Measurements from ENCODE around the gene DCAF4. TPM values are rescaled to one million over a fixed set of nuclear protein-coding genes. Genes with fewer than 3 reads are reported as not detected.
"Not testable (repeated sequence)": the region's sequence is repeated elsewhere in the genome, so short reads cannot be mapped to it uniquely, and the experiment has no call there.

The DCAF4 gene
- total RNA-seq, 1 experiment from 2014 or later = 19.3 TPM

DNA sequence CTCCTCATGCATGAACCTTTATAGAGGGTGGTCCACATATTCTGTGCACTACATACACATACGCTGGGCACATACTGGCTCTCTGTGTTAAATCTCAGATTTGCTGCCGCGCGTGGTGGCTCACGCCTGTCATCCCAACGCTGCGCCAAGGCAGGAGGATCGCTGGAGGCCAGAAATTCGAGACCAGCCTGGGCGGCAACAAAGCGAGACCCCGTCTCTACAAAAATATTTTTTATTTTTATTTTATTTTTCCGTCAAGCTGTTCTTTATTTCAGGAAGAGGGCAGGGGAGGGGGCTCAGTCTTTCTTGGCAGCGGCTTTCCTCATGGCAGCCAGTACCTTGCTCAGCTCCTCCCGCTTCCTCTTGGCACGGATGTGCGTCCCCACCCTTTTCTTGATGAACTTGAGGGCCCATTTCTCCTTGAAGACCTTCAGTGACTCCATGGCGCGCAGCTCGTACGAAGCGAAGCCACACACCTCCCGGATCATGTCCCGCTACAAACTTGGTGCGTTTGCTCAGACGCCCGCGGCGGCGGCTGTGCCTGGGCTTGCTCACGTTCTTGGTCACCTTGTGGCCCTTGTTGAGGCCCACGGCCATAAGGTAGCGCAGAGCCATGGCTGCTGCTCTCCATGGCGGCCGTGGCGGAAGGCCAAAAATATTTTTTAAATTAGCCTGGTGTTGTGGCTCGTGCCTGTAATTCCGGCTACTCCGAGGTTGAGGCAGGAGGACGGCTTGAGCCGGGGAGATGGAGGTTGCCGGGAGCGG, 3.2 kb downstream of the DCAF4 start:
- DNase-seq (ENCODE audit: low read depth) = no peak

DNA sequence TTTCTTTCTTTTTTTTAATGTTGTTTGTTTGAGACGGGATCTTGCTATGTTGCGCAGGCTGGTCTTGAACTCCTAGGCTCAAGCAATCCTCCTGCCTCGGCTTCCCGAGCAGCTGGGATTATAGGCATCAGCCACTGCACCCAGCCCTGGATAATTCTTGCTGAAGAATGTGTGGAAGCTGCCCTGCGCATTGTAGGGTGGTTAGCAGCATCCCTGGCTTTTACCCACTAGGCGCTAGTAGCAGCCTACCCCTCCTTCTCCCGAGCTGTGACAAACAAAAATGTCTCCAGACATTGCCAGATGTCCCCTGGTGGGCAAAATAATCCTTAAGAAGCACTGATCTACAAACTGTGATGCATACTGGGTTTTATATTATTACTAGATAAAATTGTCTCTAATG, 6.6 kb downstream of the DCAF4 start:
- no peak for DNase-seq (ENCODE audit: low read depth)

DNA sequence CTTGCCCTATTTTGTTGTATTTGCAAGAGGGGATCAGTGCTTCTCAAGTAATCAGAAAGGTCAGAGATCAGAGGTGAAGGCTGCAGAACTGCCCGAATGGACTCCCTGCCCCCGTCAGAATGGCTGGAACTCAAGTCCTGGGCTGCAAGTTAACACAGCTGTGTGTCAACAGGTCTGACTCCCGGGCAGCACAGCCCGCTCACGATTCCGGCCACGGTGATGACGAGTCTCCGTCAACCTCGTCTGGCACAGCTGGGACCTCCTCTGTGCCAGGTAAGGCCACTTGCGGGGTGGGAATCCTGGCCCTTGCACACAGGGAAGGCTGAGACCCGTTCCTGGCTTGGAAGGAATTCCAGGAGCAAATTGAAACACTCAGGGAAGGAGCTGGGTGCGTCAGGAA, 13.4 kb downstream of the DCAF4 start:
- no peak for DNase-seq (ENCODE audit: low read depth)

DNA sequence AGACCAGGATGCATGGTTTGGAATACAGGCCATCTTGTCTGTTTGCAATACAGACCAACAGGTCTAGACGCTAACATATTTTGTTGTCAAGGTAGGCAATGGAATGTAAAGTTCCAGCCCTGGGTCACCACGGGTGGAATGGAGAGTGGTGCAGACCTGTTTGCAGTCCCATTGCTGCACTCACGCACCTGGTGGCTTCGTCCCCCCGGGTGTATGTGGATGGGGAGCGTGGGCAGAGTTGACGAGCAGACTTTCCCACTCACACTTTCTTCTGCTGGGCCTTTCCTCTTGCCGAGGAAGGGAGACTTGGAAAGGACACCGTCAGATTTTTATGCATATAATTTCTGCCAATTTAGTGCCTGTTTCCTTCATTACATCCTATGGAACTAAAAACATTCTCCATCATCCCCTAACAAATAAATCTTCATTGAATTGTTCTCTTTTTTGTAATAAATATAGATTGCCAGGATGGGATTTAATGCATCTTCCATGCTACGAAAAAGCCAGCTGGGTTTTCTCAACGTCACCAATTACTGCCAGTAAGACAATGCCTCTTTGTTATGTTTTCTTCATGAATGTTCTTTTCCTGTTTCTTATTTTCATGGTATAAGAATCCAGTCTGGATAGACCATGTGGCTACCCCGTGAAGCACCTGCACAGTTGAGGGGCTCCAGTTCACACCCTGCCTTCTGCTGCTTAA, 15.2 kb downstream of the DCAF4 start:
- no peak for DNase-seq (ENCODE audit: low read depth)

DNA sequence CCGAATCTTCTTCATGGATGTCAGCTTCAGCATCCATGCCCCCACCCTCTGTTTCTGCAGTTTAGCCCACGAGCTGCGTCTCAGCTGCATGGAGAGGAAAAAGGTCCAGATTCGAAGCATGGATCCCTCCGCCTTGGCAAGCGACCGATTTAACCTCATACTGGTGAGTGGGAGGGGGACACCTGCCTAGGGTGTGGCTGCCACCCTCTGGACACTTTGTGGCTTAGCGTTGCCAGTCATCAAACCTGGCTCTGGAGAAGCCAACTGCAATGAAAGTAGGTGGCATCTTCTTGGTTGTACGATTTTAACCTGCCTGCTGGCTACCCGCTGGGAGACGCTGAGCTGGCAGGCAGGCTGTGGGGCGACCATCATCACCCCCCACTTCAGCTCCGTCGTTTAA, 16.7 kb downstream of the DCAF4 start:
- DNase-seq (ENCODE audit: low read depth) = no peak

DNA sequence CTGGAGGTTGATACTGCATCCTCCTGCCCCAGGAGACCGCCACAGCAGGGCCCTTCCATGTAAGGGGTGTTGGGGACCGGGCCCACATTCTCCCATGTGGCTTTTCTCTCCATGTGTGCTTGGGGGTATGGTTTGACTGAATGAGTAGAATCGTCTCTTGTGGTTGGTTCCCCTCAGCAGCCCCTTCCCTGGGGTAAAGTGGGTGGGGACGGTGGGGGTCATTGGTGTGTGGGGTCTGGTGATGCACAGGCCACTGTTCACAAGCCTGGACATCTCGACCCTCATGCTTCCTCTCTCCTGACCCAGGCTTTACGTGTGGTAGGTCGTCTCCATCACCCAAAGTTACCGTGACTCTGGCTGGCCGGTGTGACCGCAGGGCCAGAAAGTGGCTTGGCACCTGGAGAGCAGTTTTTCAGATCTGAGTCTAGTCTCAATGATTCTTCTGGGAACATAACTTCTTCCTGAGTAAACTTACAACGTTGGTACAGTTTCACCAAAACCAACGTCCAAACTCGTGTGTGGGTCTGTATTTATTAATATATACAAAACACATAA, 17.7 kb downstream of the DCAF4 start:
- DNase-seq (ENCODE audit: low read depth) = no peak

DNA sequence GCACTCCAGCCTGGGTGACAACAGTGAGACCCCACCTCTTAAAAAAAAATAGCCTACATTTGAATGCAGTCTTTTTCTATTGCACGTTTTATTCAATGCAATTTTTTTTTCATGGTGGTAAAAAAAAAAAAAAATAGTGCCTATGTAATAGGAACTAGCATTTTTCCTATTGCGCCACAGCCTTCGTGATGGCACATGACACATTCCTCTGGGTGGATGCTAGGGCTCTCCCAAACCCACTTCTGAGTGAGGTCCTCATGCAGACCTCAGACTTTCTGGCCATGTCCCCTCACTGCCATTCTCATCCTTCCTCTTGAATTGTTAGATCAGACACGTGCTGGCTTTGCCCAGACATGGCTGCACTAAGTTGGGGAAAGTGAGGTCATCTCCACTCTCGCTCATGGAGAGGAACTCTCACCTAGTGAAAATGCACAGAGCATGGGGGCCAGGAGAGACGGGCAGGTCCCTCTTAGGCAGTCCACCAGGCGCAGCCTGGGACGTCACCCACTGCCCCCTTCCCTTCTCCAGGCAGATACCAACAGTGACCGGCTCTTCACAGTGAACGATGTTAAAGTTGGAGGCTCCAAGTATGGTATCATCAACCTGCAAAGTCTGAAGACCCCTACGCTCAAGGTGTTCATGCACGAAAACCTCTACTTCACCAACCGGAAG, 19.2 kb downstream of the DCAF4 start:
- no peak for DNase-seq (ENCODE audit: low read depth)

DNA sequence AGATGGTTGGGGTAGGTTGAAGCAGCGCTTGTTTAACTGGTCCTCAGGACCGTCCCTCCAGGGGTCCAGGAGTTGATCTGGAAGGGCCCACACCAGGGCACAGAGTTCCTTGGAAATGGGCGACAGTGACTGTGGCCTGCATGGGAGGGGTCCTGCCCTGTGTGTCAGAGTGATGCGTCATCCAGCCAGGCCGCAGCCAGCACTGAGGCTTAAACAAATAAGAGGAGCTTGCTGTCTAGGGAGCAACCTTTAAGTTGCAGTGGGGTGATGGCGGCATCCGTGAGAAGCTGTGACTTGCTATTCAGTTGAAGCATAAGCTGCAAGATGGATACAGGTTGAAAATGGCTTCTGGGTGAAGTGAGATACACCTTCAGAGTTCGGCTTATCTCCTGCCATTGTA, 20.2 kb downstream of the DCAF4 start:
- peak; percentile 78 for DNase-seq (ENCODE audit: low read depth)

DNA sequence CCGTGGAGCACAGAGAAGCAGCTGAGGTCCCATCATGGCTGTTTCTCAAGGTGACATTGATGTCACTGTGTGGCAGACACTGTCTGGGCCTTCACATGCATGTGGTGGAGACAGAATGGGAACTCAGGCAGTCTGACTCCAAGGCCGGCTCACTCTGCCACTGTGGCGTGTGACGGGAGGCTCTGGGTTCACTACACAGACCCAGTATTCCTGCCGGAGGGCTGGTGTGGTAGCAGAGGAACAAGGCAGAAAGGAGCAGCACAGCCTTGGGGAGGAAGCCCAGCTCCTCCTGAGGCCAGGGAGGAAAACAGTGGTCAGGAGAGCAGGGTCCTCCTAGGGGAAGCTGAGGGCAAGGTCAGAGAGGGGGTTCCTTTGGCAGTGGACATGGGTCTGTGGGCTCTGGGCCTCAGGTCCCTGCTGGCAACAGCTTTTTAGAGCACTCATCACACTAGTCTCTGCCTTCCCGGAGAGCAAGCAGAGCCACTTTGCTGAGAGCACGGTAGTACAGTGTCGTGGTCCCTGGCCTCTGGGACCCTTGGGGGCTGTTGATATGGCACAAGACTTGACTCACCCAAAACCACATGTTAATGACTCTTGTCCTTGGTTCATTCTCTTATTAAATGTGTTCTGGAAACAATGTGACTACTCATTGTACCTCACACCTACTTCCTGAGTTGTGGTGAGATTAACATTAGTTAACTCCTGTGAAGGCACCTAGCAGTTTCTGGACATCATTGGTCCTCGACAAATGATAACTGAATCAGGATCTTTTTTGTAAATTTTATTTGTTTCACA, 21.3 kb downstream of the DCAF4 start:
- peak; percentile 64 for DNase-seq (ENCODE audit: low read depth)

DNA sequence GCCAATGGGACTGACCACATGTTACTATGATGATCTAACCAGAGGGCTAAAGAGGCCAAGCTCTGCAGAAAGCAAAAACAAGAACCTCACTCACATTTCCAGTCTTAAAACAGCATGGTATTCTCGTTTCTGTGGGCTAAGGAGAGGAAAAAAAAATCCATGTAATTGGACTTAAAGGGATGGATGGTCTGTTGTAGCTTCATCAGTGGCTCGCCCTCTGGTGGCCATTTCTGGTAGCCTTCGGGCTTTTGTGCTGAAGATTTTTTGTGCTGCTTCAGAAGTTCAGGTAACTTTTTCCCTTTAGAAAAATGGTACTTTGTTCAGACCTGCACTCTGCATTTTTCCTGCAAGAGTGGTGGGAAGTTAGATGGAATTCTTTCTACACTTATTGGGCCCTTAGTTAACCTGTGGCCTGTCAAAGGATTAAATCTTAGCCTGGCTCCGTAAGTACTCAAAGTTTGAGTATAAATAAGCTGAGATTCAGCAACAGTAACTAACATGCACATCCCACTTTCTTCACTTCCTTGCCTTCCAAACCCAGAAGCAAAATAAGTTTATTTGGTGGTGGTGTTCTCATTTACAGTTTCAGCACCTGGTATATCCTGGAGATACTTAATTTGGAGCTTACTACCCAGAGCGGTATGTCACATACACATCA, 22.3 kb downstream of the DCAF4 start:
- peak; percentile 74 for DNase-seq (ENCODE audit: low read depth)

DNA sequence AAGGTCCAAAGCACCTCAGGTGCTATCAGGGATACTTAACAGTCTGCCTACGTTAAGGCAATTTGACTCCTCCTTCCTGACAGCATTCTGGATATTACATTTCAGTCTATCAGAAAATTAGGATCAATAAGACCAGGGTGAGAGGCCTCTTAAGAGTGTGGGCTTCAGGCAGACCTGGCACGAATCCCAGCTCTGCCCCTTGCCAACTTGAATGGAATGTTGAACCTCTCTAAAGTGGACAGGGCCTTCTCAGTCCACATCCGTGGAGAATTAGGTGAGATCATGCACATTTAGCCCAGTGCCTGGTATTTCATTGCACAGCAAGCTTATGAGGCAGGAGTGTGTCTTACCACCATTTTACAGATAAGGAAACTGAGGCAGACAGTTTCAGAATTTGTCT, 25.9 kb downstream of the DCAF4 start:
- no peak for DNase-seq (ENCODE audit: low read depth)

DNA sequence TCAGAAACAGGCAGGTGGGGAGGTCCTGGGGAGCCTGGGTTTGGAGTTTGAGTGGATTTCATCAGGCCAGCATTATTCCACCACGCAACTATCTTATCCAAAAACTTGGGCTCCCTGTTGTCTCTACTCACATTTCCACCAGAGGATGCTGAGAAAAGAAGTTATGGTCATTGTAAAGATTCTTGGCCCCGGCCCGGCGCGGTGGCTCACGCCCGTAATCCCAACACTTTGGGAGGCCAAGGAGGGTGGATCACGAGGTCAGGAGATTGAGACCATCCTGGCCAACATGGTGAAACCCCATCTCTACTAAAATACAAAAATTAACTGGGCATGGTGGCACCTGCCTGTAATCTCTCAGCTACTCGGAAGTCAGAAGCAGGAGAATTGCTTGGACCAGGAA, 30.5 kb downstream of the DCAF4 start:
- not testable (repeated sequence) for DNase-seq (ENCODE audit: low read depth)

DNA sequence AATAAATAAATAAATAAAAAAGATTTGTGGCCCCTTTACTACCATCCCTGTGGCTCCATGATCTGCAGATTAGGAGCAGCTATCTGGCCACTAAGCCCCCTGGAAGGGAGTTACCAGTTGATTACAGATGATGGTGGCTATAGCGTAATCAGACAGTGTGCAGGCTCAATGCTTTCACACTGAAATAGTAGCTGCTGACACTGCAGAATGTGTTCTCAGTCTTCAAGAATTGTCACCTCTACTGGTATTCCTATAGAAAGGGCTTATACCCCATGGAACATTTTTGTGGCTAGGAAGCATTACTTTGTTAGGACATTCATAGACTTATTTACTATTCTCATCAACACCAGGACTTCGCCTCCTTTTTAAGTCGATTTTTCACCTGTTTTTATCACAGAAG, 30.9 kb downstream of the DCAF4 start:
- no peak for DNase-seq (ENCODE audit: low read depth)

DNA sequence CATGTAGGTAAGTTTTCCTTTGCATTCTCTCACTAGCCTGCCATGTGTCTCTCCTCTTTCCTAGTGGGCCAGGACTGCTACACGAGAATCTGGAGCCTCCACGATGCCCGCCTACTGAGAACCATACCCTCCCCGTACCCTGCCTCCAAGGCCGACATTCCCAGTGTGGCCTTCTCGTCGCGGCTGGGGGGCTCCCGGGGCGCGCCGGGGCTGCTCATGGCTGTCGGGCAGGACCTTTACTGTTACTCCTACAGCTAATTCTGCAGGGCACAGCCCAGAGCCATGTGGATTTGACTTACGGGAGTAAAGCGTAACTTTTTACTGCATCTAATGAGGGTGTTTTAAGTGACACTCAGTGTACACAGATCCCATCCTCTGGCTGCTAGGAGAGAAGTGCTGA, 32.3 kb downstream of the DCAF4 start:
- DNase-seq (ENCODE audit: low read depth) = no peak

DNA sequence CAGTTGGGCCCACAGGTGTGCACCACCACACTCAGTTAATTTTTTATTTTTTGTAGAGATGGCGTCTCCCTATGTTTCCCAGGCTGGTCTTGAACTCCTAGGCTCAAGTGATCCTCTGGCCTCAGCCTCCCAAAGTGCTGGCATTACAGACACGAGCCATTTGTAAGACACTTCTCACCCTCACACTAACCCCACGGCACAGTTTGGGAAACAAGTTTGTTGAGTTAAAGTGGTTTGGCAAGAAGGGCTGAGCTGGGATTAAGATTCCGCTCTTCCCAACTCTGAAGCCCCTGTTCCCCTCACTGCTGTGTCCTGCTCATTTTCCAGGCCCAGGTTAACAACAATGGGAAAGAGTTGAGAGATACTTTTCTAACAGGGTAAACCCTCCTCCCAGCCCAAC, 34.8 kb downstream of the DCAF4 start:
- DNase-seq (ENCODE audit: low read depth) = not testable (repeated sequence)

DNA sequence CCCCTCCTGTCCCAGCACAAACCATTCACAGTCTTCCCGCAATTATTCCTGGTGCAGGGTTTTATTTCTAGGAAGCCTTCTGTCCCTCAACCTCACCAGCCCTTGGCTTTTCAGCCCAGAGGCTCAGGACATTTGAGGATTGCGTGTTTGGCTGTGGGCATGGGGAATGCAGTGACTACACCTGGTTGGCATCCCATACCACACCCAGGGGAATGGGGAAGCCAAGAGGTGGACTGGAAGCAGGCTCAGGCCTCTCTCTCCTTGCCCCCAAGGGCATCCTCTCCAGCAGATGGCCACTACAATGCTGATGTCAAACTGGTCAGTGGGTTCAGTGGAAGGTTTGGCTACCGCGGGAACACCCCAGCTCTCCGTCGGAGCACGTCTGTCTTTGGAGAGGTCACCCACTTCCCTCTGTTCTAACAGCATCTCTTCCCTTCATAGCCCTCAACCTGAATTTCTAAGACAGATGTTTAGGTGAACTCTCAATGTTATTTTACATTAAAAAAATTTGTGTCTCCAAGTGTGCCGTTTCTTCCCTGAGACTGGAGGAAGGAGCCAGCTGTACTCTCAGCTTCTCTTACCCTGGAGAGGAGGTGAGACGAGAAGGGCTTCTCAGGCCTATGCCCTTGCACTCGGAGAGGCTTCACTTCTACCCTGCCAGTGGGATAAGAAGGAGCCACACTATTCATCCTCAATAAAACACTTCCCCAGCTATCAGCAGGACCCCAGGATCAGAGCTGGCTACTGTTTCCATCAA, 35.5 kb downstream of the DCAF4 start:
- peak; percentile 61 for DNase-seq (ENCODE audit: low read depth)

DNA sequence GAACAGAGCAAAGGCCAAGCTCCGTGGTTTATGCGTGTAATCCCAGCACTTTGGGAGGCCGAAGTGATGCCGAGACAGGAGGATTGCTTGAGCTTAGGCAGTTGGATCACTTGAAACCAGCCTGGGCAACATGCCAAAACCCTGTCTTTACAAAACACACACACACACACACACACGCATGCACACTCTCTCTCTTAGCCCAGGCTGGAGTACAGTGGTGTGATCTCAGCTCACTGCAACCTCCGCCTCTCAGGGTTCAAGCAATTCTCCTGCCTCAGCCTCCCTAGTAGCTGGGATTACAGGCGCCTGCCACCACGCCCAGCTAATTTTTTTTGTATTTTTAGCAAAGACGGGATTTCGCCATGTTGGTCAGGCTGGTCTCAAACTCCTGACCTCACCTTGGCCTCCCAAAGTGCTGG, 36.1 kb downstream of the DCAF4 start:
- DNase-seq (ENCODE audit: low read depth) = peak; percentile 48

DNA sequence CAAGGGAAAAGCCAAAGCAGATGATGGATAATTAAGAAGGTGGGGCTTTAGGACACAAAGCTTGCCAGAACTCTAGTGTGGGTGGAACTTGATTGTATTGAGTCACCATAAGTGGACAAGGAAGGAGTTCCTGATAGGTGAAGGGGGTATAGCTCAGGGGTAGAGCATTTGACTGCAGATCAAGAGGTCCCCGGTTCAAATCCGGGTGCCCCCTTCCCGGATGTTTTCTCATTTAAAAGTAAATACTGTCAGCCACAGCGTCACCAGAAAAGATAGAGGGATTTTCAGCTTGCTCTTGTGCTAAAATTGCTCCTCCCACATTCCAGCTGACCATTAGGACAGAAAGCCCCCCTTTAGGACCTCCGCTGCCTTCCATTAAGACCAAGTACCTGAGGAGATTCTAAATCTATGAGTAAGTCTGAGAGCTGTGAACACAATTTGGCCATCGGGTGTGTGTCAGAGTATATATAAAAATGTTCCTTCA, 36.6 kb downstream of the DCAF4 start:
- peak; percentile 95 for DNase-seq (ENCODE audit: low read depth)

DNA sequence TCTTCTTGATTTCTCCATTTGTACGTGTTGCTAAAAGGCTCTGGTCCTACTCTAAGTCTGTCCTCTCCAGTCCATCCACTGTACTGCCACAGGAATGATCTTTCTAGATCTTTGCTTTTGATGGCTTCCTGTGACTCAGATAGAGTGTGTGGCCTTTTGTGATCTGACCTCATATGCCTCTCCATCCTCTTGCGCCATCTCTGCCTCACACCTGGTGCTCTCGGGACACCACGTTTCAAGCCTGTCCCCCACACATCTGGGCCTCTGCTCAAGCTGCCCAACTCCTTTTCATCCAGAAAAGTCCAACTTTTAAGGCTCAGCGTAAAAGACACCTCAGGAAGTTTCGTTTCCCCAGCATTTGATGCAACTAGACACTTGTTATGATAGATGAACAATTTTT, 39.0 kb downstream of the DCAF4 start:
- peak; percentile 69 for DNase-seq (ENCODE audit: low read depth)

DNA sequence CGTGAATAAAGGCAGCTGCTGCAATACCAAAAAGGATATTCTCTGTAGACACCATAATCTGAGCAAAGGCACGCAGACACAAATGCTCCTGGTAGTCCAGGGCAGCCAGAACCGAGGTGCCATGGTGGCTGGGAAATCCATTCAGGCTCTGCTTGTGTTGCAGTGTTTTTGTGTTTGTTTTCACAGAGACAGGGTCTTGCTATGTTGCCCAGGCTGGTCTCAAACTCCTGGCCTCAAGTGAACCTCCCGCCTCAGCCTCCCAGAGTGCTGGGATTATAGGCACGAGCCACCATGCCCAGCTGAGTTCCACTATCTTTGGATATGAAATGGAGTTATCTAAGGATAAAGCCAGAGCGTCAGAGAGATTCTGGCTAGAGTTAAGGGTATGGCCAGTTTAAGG, 39.8 kb downstream of the DCAF4 start:
- DNase-seq (ENCODE audit: low read depth) = no peak

Data from HT1080 (cell line).